ENCODE measurements around the gene IFI44L. TPM values are rescaled to one million over a fixed set of nuclear protein-coding genes. Genes with fewer than 3 reads are reported as not detected.

IFI44L gene
- total and polyA plus RNA-seq, 4 donors = 2.1 to 6.5 (median 2.9) TPM

DNA sequence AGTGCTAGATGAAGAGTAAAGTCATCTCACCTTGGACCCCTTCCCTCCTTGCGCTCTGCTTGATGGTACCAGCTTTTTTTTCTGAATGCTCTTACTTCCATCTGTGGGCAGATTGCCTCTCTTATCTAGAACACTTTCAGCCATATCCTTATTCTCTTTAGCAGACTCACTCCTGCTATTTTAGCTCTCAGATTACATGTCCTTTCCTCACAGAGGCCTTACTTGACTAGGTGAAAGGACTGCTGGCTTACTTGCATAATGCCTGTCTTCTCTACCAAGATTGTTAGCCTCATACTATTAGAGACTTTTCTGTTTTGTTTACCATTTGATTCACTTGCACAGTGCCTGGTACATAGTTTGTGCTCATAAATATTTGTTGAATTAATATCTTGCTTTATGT, 38.7 kb downstream of the IFI44L start (continued):
- TF ChIP-seq SP1 (IDR thresholded peaks at IDR 0.05) (no peak), EGR1 (IDR thresholded peaks at IDR 0.05; ENCODE audit: low read depth in 2 of 2) (no peak), FOXA2 (IDR thresholded peaks at IDR 0.05) (no peak)
- TF ChIP-seq, protein P1, sequence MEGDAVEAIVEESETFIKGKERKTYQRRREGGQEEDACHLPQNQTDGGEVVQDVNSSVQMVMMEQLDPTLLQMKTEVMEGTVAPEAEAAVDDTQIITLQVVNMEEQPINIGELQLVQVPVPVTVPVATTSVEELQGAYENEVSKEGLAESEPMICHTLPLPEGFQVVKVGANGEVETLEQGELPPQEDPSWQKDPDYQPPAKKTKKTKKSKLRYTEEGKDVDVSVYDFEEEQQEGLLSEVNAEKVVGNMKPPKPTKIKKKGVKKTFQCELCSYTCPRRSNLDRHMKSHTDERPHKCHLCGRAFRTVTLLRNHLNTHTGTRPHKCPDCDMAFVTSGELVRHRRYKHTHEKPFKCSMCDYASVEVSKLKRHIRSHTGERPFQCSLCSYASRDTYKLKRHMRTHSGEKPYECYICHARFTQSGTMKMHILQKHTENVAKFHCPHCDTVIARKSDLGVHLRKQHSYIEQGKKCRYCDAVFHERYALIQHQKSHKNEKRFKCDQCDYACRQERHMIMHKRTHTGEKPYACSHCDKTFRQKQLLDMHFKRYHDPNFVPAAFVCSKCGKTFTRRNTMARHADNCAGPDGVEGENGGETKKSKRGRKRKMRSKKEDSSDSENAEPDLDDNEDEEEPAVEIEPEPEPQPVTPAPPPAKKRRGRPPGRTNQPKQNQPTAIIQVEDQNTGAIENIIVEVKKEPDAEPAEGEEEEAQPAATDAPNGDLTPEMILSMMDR (IDR thresholded peaks at IDR 0.05; ENCODE audit: low read depth, low read length, missing input control) = no peak

DNA sequence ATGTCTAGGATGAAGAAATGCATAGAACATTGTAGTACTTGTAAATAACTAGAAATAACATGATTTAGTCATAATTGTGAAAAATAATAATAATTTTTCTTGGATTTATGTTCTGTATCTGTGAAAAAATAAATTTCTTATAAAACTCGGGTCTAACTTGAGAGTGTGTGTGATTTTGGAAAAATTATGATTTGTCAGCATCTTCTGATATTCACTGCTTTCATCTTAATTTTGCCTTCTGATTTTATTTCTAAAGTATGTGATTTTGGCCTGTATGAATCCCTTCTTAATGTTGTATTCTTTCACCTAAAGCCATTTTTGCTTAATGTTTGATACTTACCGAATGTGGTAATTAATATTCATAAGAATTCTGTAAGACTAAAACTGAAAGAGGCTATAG, 43.7 kb downstream of the IFI44L start:
- 92% methylated on average over 2 of the region's 2 CpGs for WGBS
- TF ChIP-seq EGR1 (IDR thresholded peaks at IDR 0.05; ENCODE audit: low read depth in 2 of 2) = no peak
- TF ChIP-seq FOXA1 (IDR thresholded peaks at IDR 0.05) = no peak
- no peak for TF ChIP-seq JUND (IDR thresholded peaks at IDR 0.05)
- TF ChIP-seq, protein P2, sequence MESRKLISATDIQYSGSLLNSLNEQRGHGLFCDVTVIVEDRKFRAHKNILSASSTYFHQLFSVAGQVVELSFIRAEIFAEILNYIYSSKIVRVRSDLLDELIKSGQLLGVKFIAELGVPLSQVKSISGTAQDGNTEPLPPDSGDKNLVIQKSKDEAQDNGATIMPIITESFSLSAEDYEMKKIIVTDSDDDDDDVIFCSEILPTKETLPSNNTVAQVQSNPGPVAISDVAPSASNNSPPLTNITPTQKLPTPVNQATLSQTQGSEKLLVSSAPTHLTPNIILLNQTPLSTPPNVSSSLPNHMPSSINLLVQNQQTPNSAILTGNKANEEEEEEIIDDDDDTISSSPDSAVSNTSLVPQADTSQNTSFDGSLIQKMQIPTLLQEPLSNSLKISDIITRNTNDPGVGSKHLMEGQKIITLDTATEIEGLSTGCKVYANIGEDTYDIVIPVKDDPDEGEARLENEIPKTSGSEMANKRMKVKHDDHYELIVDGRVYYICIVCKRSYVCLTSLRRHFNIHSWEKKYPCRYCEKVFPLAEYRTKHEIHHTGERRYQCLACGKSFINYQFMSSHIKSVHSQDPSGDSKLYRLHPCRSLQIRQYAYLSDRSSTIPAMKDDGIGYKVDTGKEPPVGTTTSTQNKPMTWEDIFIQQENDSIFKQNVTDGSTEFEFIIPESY (IDR thresholded peaks at IDR 0.05) = no peak
- no peak for TF ChIP-seq HNF4G (IDR thresholded peaks at IDR 0.05)
- TF ChIP-seq YY1 (IDR thresholded peaks at IDR 0.05) = no peak
- TF ChIP-seq SP1 (IDR thresholded peaks at IDR 0.05) = no peak
- Histone ChIP-seq H3K4me1 (ENCODE audit: control insufficient read depth in 4 of 4, insufficient read depth in 4 of 4, low read length in 3 of 4) (no peaks in the 10 kb centered on the region), H3K27ac (ENCODE audit: low read depth in 1 of 2, low read length in 2 of 2) (no peak overlapping the region), H3K4me3 (ENCODE audit: low read depth in 1 of 3, low read length in 3 of 3) (no peak overlapping the region), H3K36me3 (ENCODE audit: control insufficient read depth in 4 of 4, insufficient read depth in 3 of 4, low read depth in 1 of 4, low read length in 3 of 4) (peaks cover 3 to 34% (median 22%) of the 10 kb centered on the region in 4 donors), H3K9me3 (ENCODE audit: control insufficient read depth in 4 of 4, low read length in 3 of 4) (no peaks in the 10 kb centered on the region), H3K27me3 (ENCODE audit: control insufficient read depth in 4 of 4, insufficient read depth in 4 of 4, low read length in 3 of 4) (no peaks in the 10 kb centered on the region), H3K9ac (ENCODE audit: low read depth in 1 of 2, low read length in 2 of 2) (no peak overlapping the region)
- no peak for DNase-seq (ENCODE audit: low spot score)

DNA sequence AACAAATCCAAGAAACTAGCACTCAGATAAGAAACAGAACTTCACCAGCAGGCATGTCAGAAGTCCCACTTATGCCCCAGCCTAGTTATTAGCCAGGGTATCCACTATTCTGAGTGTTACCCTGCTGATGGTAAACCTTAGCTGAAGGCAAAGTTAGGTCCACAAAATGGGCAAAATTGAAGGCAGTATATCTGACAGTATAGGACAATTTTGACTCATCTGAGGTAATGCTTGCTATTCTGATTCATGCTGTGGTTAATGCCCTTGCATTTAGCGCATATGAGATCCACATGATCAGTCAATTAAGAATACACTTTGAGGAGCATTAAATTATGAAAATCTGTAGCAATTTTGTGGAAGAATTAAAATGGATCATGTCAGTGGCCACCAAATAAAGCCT, 44.5 kb downstream of the IFI44L start:
- no peaks in the 10 kb centered on the region for H3K27me3 ChIP-seq (ENCODE audit: control insufficient read depth in 4 of 4, insufficient read depth in 4 of 4, low read length in 3 of 4)
- TF ChIP-seq, protein P1 (IDR thresholded peaks at IDR 0.05; ENCODE audit: low read depth, low read length, missing input control) = no peak
- TF ChIP-seq SP1 (IDR thresholded peaks at IDR 0.05) (no peak), GABPA (IDR thresholded peaks at IDR 0.05 in 1 of 2, conservative IDR thresholded peaks at IDR 0.05 in 1 of 2) (no peak), HNF4G (IDR thresholded peaks at IDR 0.05) (no peak), NR2F2 (IDR thresholded peaks at IDR 0.05) (no peak), TAF1 (conservative IDR thresholded peaks at IDR 0.05) (no peak), HNF4A (conservative IDR thresholded peaks at IDR 0.05) (no peak), YY1 (IDR thresholded peaks at IDR 0.05) (no peak), FOXA1 (IDR thresholded peaks at IDR 0.05) (no peak), EGR1 (IDR thresholded peaks at IDR 0.05; ENCODE audit: low read depth in 2 of 2) (no peak), RAD21 (IDR thresholded peaks at IDR 0.05) (no peak), FOXA2 (IDR thresholded peaks at IDR 0.05) (no peak), JUND (IDR thresholded peaks at IDR 0.05) (no peak), RXRA (IDR thresholded peaks at IDR 0.05) (no peak)
- TF ChIP-seq, protein P2 (IDR thresholded peaks at IDR 0.05) = no peak
- TF ChIP-seq, protein P3, sequence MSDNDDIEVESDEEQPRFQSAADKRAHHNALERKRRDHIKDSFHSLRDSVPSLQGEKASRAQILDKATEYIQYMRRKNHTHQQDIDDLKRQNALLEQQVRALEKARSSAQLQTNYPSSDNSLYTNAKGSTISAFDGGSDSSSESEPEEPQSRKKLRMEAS (IDR thresholded peaks at IDR 0.05) = no peak
- TF ChIP-seq, protein P4, sequence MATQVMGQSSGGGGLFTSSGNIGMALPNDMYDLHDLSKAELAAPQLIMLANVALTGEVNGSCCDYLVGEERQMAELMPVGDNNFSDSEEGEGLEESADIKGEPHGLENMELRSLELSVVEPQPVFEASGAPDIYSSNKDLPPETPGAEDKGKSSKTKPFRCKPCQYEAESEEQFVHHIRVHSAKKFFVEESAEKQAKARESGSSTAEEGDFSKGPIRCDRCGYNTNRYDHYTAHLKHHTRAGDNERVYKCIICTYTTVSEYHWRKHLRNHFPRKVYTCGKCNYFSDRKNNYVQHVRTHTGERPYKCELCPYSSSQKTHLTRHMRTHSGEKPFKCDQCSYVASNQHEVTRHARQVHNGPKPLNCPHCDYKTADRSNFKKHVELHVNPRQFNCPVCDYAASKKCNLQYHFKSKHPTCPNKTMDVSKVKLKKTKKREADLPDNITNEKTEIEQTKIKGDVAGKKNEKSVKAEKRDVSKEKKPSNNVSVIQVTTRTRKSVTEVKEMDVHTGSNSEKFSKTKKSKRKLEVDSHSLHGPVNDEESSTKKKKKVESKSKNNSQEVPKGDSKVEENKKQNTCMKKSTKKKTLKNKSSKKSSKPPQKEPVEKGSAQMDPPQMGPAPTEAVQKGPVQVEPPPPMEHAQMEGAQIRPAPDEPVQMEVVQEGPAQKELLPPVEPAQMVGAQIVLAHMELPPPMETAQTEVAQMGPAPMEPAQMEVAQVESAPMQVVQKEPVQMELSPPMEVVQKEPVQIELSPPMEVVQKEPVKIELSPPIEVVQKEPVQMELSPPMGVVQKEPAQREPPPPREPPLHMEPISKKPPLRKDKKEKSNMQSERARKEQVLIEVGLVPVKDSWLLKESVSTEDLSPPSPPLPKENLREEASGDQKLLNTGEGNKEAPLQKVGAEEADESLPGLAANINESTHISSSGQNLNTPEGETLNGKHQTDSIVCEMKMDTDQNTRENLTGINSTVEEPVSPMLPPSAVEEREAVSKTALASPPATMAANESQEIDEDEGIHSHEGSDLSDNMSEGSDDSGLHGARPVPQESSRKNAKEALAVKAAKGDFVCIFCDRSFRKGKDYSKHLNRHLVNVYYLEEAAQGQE (IDR thresholded peaks at IDR 0.05) = no peak
- TF ChIP-seq, protein P5, sequence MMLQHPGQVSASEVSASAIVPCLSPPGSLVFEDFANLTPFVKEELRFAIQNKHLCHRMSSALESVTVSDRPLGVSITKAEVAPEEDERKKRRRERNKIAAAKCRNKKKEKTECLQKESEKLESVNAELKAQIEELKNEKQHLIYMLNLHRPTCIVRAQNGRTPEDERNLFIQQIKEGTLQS (IDR thresholded peaks at IDR 0.05) = no peak
- no peak overlapping the region for H3K27ac ChIP-seq (ENCODE audit: low read depth in 1 of 2, low read length in 2 of 2)
- no peak overlapping the region for H3K9ac ChIP-seq (ENCODE audit: low read depth in 1 of 2, low read length in 2 of 2)
- H3K4me3 ChIP-seq (ENCODE audit: low read depth in 1 of 3, low read length in 3 of 3) = no peak overlapping the region
- H3K36me3 ChIP-seq (ENCODE audit: control insufficient read depth in 4 of 4, insufficient read depth in 3 of 4, low read depth in 1 of 4, low read length in 3 of 4) = peaks cover 0 to 26% (median 15%) of the 10 kb centered on the region in 4 donors
- no peaks in the 10 kb centered on the region for H3K9me3 ChIP-seq (ENCODE audit: control insufficient read depth in 4 of 4, low read length in 3 of 4)
- no peak for DNase-seq (ENCODE audit: low spot score)
- H3K4me1 ChIP-seq (ENCODE audit: control insufficient read depth in 4 of 4, insufficient read depth in 4 of 4, low read length in 3 of 4) = no peaks in the 10 kb centered on the region
- WGBS = 97% methylated on average over 1 of the region's 1 CpG
